H1 (cell line): Measurements from ENCODE around the gene METRNL. TPM values are rescaled to one million over a fixed set of nuclear protein-coding genes. Genes with fewer than 3 reads are reported as not detected.

ENCODE experiments used
- CTCF ChIA-PET: fragments of 300-600 bp; sonication (Branson Sonifier 250); formaldehyde crosslinking; loops from one replicate; lab custom pipeline; 2021; ENCODE audit not compliant: partially characterized antibody; lab: Charles Lee
- POLR2A ChIA-PET: fragments of 300-600 bp; sonication (Branson Sonifier 250); formaldehyde crosslinking; loops from one replicate; lab custom pipeline; 2021; ENCODE audit warnings: inconsistent platforms; ENCODE audit not compliant: partially characterized antibody; lab: Charles Lee
- DNase-seq, 2 experiments: peaks; one replicate each; pipeline versions ENCODE4 v3.0.0 to v3.0.0-alpha.2; 2010 to 2022; ENCODE audit warnings: low spot score in 2 of 2, low read depth in 1 of 2, mixed read lengths in 1 of 2
- FAIRE-seq: peaks from 2 replicates; lab custom pipeline; 2011; peaks lifted over from hg19 to GRCh38; lab: Jason Lieb, UNC
- H2AFZ ChIP-seq: 2 replicates; pipeline ENCODE4 v1.8.1; 2012; ENCODE audit warnings: low read length, inconsistent platforms
- H2AK5ac ChIP-seq: 2 replicates; pipeline ENCODE4 v1.6.1; 2013; ENCODE audit warnings: low read depth, low read length
- H2BK120ac ChIP-seq: replicated peaks from 2 replicates; pipeline ENCODE3; 2013; ENCODE audit warnings: low read depth, low read length, inconsistent platforms
- H2BK12ac ChIP-seq: 2 replicates; pipeline ENCODE4 v1.6.1; 2013; ENCODE audit warnings: low read depth, low read length
- H2BK15ac ChIP-seq: 2 replicates; pipeline ENCODE4 v1.6.1; 2013; ENCODE audit warnings: low read length
- H2BK20ac ChIP-seq: 2 replicates; pipeline ENCODE4 v1.6.1; 2013; ENCODE audit warnings: low read length
- H2BK5ac ChIP-seq: 2 replicates; pipeline ENCODE4 v1.6.1; 2013; ENCODE audit warnings: low read depth, low read length
- H3K14ac ChIP-seq: 2 replicates; pipeline ENCODE4 v1.6.1; 2013; ENCODE audit warnings: inconsistent platforms; ENCODE audit not compliant: insufficient read length
- H3K18ac ChIP-seq: 2 replicates; pipeline ENCODE4 v1.6.1; 2013; ENCODE audit warnings: low read length; ENCODE audit errors: extremely low read depth
- H3K23ac ChIP-seq: 2 replicates; pipeline ENCODE4 v1.6.1; 2013; ENCODE audit warnings: inconsistent platforms; ENCODE audit not compliant: insufficient read length
- H3K23me2 ChIP-seq: 2 replicates; pipeline ENCODE4 v1.6.1; 2013; ENCODE audit warnings: low read depth, low read length
- H3K27ac ChIP-seq: 2 replicates; pipeline ENCODE4 v1.6.1; 2011; ENCODE audit warnings: low read depth, low read length, inconsistent platforms
- H3K27me3 ChIP-seq, 4 experiments: replicated peaks in 1 of 4; 1 replicate in 1 of 4; 2 replicates in 3 of 4; pipeline versions ENCODE4 v1.6.1 to v1.8.1; 2011 to 2013; ENCODE audit warnings: low read length in 3 of 4, mild to moderate bottlenecking in 3 of 4, inconsistent platforms in 2 of 4, mixed read lengths in 2 of 4, moderate library complexity in 1 of 4; ENCODE audit not compliant: control insufficient read depth in 3 of 4, insufficient read depth in 3 of 4; ENCODE audit errors: extremely low read depth in 1 of 4
- H3K36me3 ChIP-seq, 4 experiments: 2 replicates each; pipeline versions ENCODE4 v1.6.1 to v1.8.1; 2011 to 2013; ENCODE audit warnings: mild to moderate bottlenecking in 4 of 4, low read length in 3 of 4, moderate library complexity in 2 of 4, control low read depth in 1 of 4, inconsistent platforms in 1 of 4; ENCODE audit not compliant: insufficient read depth in 4 of 4, control insufficient read depth in 2 of 4
- H3K4ac ChIP-seq: replicated peaks from 2 replicates; pipeline ENCODE3; 2013; ENCODE audit warnings: low read length, low read depth, mixed read lengths, inconsistent platforms; ENCODE audit not compliant: insufficient read length
- H3K4me1 ChIP-seq, 4 experiments: replicated peaks in 1 of 4; 1 replicate in 1 of 4; 2 replicates in 3 of 4; pipeline versions ENCODE4 v1.6.1 to v1.8.1; 2011 to 2013; ENCODE audit warnings: low read length in 3 of 4, inconsistent platforms in 2 of 4, mixed read lengths in 1 of 4; ENCODE audit not compliant: insufficient read depth in 4 of 4, control insufficient read depth in 3 of 4
- H3K4me2 ChIP-seq, 2 experiments: 2 replicates each; pipeline versions ENCODE4 v1.6.1 to v1.8.1; 2011 to 2013; ENCODE audit warnings: low read depth in 2 of 2, low read length in 2 of 2, control low read depth in 1 of 2, inconsistent platforms in 1 of 2, mild to moderate bottlenecking in 1 of 2; ENCODE audit not compliant: insufficient read depth in 1 of 2
- H3K4me3 ChIP-seq, 4 experiments: fragments of 200-600, 300-600 bp in 1 of 4; sonication (generic), shearing (Covaris generic), sonication (Bioruptor Twin) in 1 of 4; 2 replicates each; pipeline versions ENCODE4 v1.5.1 to v1.8.1; 2011 to 2016; ENCODE audit warnings: low read length in 4 of 4, low read depth in 3 of 4, control low read depth in 2 of 4, inconsistent platforms in 2 of 4, mild to moderate bottlenecking in 2 of 4, mixed read lengths in 1 of 4, moderate library complexity in 1 of 4; ENCODE audit not compliant: insufficient read depth in 2 of 4; ENCODE audit errors: extremely low read depth in 1 of 4
- H3K56ac ChIP-seq: replicated peaks from 2 replicates; pipeline ENCODE3; 2013; ENCODE audit warnings: low read depth, mild to moderate bottlenecking, mixed read lengths, low read length, inconsistent platforms; ENCODE audit not compliant: insufficient read length
- H3K79me1 ChIP-seq: 2 replicates; pipeline ENCODE4 v1.6.1; 2013; ENCODE audit warnings: low read depth, low read length, control low read depth
- H3K79me2 ChIP-seq, 2 experiments: 2 replicates each; pipeline versions ENCODE4 v1.6.1 to v1.8.1; 2012 to 2013; ENCODE audit warnings: low read length in 2 of 2, mild to moderate bottlenecking in 2 of 2, inconsistent platforms in 1 of 2; ENCODE audit not compliant: insufficient read depth in 2 of 2, control insufficient read depth in 1 of 2
- H3K9ac ChIP-seq, 4 experiments: replicated peaks in 1 of 4; 1 replicate in 1 of 4; 2 replicates in 3 of 4; pipeline versions ENCODE4 v1.6.1 to v1.8.1; 2011 to 2013; ENCODE audit warnings: low read depth in 3 of 4, low read length in 3 of 4, control low read depth in 2 of 4, mild to moderate bottlenecking in 2 of 4, moderate library complexity in 2 of 4, inconsistent platforms in 1 of 4; ENCODE audit errors: extremely low read depth in 1 of 4
- H3K9me3 ChIP-seq, 2 experiments: 2 replicates each; pipeline versions ENCODE4 v1.6.1 to v1.8.1; 2012 to 2013; ENCODE audit warnings: mild to moderate bottlenecking in 2 of 2, moderate library complexity in 2 of 2, control low read depth in 1 of 2, inconsistent platforms in 1 of 2, low read depth in 1 of 2, low read length in 1 of 2, mixed read lengths in 1 of 2; ENCODE audit not compliant: insufficient read depth in 2 of 2
- H4K20me1 ChIP-seq, 2 experiments: replicated peaks in 1 of 2; 2 replicates each; pipeline versions ENCODE3 to v1.8.1; 2011 to 2013; ENCODE audit warnings: inconsistent platforms in 2 of 2, low read length in 2 of 2, mild to moderate bottlenecking in 1 of 2; ENCODE audit not compliant: insufficient read depth in 2 of 2, control insufficient read depth in 1 of 2
- H4K5ac ChIP-seq: 2 replicates; pipeline ENCODE4 v1.6.1; 2013; ENCODE audit warnings: low read length, low read depth, mixed read lengths, inconsistent platforms; ENCODE audit not compliant: insufficient read length
- H4K8ac ChIP-seq: 2 replicates; pipeline ENCODE4 v1.8.0; 2013; ENCODE audit warnings: mild to moderate bottlenecking, moderate library complexity, low read length, inconsistent platforms; ENCODE audit not compliant: insufficient read depth; ENCODE audit errors: extremely low read depth
- H4K91ac ChIP-seq: replicated peaks from 2 replicates; pipeline ENCODE3; 2013; ENCODE audit warnings: low read length, mixed read lengths, inconsistent platforms; ENCODE audit not compliant: insufficient read length
- BRCA1 ChIP-seq: IDR thresholded peaks from 2 replicates; pipeline ENCODE4 v1.6.1; 2012; ENCODE audit warnings: low read depth, low read length, improper control_type of control experiment
- CBX8 ChIP-seq: fragments of 300-800, 300-1000 bp; sonication (generic); IDR thresholded peaks from 2 replicates; pipeline ENCODE4 v1.7.1; 2016; ENCODE audit warnings: low read depth, low read length, borderline replicate concordance
- CEBPB ChIP-seq: IDR thresholded peaks from 2 replicates; pipeline ENCODE4 v1.6.1; 2012; ENCODE audit warnings: low read depth, low read length
- CHD1 ChIP-seq: IDR thresholded peaks from 2 replicates; pipeline ENCODE4 v1.6.1; 2012; ENCODE audit warnings: low read depth, low read length, improper control_type of control experiment
- CREB1 ChIP-seq: IDR thresholded peaks from 2 replicates; pipeline ENCODE4 v1.6.1; 2012; ENCODE audit warnings: inconsistent platforms
- CTBP2 ChIP-seq: IDR thresholded peaks from 2 replicates; pipeline ENCODE4 v1.7.0; 2011; ENCODE audit warnings: borderline replicate concordance, mild to moderate bottlenecking, moderate library complexity, mixed read lengths, low read length; ENCODE audit not compliant: insufficient read depth, insufficient read length
- GTF2F1 ChIP-seq: IDR thresholded peaks from 2 replicates; pipeline ENCODE4 v1.6.1; 2012; ENCODE audit warnings: low read depth, low read length, improper control_type of control experiment, borderline replicate concordance
- SIN3A ChIP-seq, 2 experiments: IDR thresholded peaks in 1 of 2; conservative IDR thresholded peaks in 1 of 2; 2 replicates each; pipeline ENCODE4 v1.6.1; 2011 to 2012; ENCODE audit warnings: low read length in 2 of 2, improper control_type of control experiment in 1 of 2, low read depth in 1 of 2, mild to moderate bottlenecking in 1 of 2
- SRF ChIP-seq: IDR thresholded peaks from 2 replicates; pipeline ENCODE4 v1.6.1; 2011; ENCODE audit warnings: mild to moderate bottlenecking, low read depth, low read length, moderate library complexity
- SUZ12 ChIP-seq: fragments of 200-600 bp; sonication (generic); IDR thresholded peaks from 2 replicates; pipeline ENCODE4 v1.6.1; 2012; ENCODE audit warnings: mild to moderate bottlenecking, inconsistent platforms, low read length, moderate library complexity, mixed read lengths
- TAF7 ChIP-seq: optimal IDR thresholded peaks from 2 replicates; pipeline ENCODE3; 2011; ENCODE audit warnings: low read depth, mild to moderate bottlenecking, inconsistent platforms, low read length, moderate library complexity, borderline replicate concordance
- TEAD4 ChIP-seq: IDR thresholded peaks from 2 replicates; pipeline ENCODE4 v1.6.1; 2012; ENCODE audit warnings: low read depth, low read length, inconsistent platforms, mixed read lengths
- YY1 ChIP-seq: IDR thresholded peaks from 2 replicates; pipeline ENCODE4 v1.6.1; 2011; ENCODE audit warnings: low read depth, mild to moderate bottlenecking, low read length
- ZNF274 ChIP-seq: IDR thresholded peaks from 2 replicates; pipeline ENCODE4 v1.7.0; 2012; ENCODE audit warnings: low read length, borderline replicate concordance; ENCODE audit errors: extremely low read depth
- WGBS, 2 experiments: shearing (Covaris generic) in 1 of 2; methylation state at CpG; one replicate each; pipeline versions ENCODE4 v1.1.6 to v1.1.7; 2013 to 2015; ENCODE audit warnings: low lambda C conversion rate in 2 of 2, mixed read lengths in 2 of 2, inconsistent platforms in 1 of 2, low coverage in 1 of 2, missing lambda C conversion rate in 1 of 2; ENCODE audit not compliant: insufficient replicate concordance in 2 of 2, insufficient coverage in 1 of 2, insufficient read length in 1 of 2; ENCODE audit errors: extremely low coverage in 1 of 2, missing lambda C conversion rate in 1 of 2; 5-methylcytosine and 5-hydroxymethylcytosine counted together
- polyA plus RNA-seq, 7 experiments: library from polyadenylated mRNA; depleted of rRNA in 3 of 7; stranded (reverse) in 5 of 7; unstranded in 2 of 7; fragments of >200 nt in 5 of 7; fragments of 200-250 nt in 2 of 7; gene quantifications; 1 replicate in 5 of 7; 2 replicates in 1 of 7; 4 replicates in 1 of 7; pipeline versions ENCODE4 v1.2.1 to v1.2.3, GENCODE V29; 2011 to 2013; ENCODE audit warnings: missing spikeins in 2 of 7, mixed read lengths in 2 of 7
- total RNA-seq: library from RNA; stranded (reverse); fragmentation: NEBNext Ultra II Directional; extraction: Animal tissue kit (Norgen Biotek cat#: 25700); gene quantifications from 2 replicates; pipeline ENCODE4 v1.2.1, GENCODE V29; 2021

METRNL gene
- total and polyA plus RNA-seq, 2 of the 8 experiments (the other 6 are each of a cell fraction or from before 2014, with no cell fraction given): 13.9 to 14.2 TPM

- Histone ChIP-seq H3K23ac (no peak overlapping the region), H2BK120ac (no peak overlapping the region), H3K4me2 (no peak overlapping the region), H4K5ac (no peak overlapping the region), H3K56ac (no peak overlapping the region), H2BK20ac (no peak overlapping the region), H2BK15ac (no peak overlapping the region), H4K20me1 (peaks cover 0 to 2% of the 10 kb centered on the region in 2 experiments), H3K18ac (peak overlapping the region; percentile 32; the same call in 1 of the 2 replicates), H3K23me2 (no peaks in the 10 kb centered on the region; the same call in 1 of the 2 replicates), H2AK5ac (0 out of 2 replicates have a peak overlapping the region, but pooled peaks have one; percentile 54), H2AFZ (no peak overlapping the region), H3K9me3 (no peaks in the 10 kb centered on the region), H3K36me3 (no peaks in the 10 kb centered on the region), H3K4me3 (no peak overlapping the region), H3K27me3 (no peaks in the 10 kb centered on the region), H2BK12ac (no peak overlapping the region), H4K91ac (no peak overlapping the region), H3K9ac (no peak overlapping the region), H2BK5ac (no peak overlapping the region; the same call in 1 of the 2 replicates), H3K14ac (no peak overlapping the region), H4K8ac (no peak overlapping the region), H3K27ac (no peak overlapping the region), H3K79me2 (no peaks in the 10 kb centered on the region), H3K79me1 (no peaks in the 10 kb centered on the region), H3K4me1 (no peaks in the 10 kb centered on the region), H3K4ac (peak overlapping the region; percentile 38)
- no peak for DNase-seq
- WGBS, 2 experiments: 90% methylated on average over 16 of the region's 16 CpGs; no CpG with 5 or more reads in 1 of the 2 experiments
- no peak for FAIRE-seq
- CTCF ChIA-PET: interaction anchor here (0.6 kb wide), 1 partner anchor 14 kb away, joined by 3 read pairs; no protein-coding TSS in a partner anchor
- POLR2A ChIA-PET: interaction anchor here (1.5 kb wide), 1 partner anchor 9 kb away, joined by 3 read pairs; the partner anchor contains the start of gene METRNL
- TF ChIP-seq CHD1 (no peak), TEAD4 (no peak), YY1 (no peak), ZNF274 (no peak), SIN3A (conservative IDR thresholded peaks at IDR 0.05 in 1 of 2, IDR thresholded peaks at IDR 0.05 in 1 of 2; ENCODE audit: low read depth in 1 of 2, low read length in 2 of 2) (no peak), SUZ12 (no peak), GTF2F1 (no peak), CREB1 (no peak), TAF7 (no peak), CTBP2 (no peak), BRCA1 (no peak), CBX8 (no peak), CEBPB (no peak), SRF (no peak)
These were observed 8.5 kb upstream of the METRNL start for GRCh38 chr17:83070800-83071341.
